ENCODE measurements around the gene SH2D6. TPM values are rescaled to one million over a fixed set of nuclear protein-coding genes. Genes with fewer than 3 reads are reported as not detected.

The SH2D6 gene
- total and polyA plus RNA-seq, 9 of the 15 experiments (the other 6 are each of a cell fraction or from before 2014, with no cell fraction given): 0.07 to 0.76 (median 0.33) TPM; not detected in 2

GRCh38 chr2:85421260-85422071, 3.0 kb downstream of the SH2D6 start (continued):
- no peak for TF ChIP-seq RBM34 (IDR thresholded peaks at IDR 0.05; ENCODE audit: borderline replicate concordance, insufficient read depth, low read length)
- TF ChIP-seq MXD1 (CRISPR knock-in tag; IDR thresholded peaks at IDR 0.05; ENCODE audit: borderline replicate concordance, poor library complexity, severe bottlenecking): no peak
- TF ChIP-seq LCOR (CRISPR knock-in tag; IDR thresholded peaks at IDR 0.05): 0 out of 2 replicates have a peak, but pooled peaks have one; percentile 4
- TF ChIP-seq MTA2 (IDR thresholded peaks at IDR 0.05; ENCODE audit: low read depth): peak; percentile 67
- TF ChIP-seq ZNF79 (CRISPR knock-in tag; IDR thresholded peaks at IDR 0.05; ENCODE audit: low read depth): no peak
- no peak for TF ChIP-seq ZNF407 (IDR thresholded peaks at IDR 0.05; ENCODE audit: low read depth)
- no peak for TF ChIP-seq SPI1 (IDR thresholded peaks at IDR 0.05; ENCODE audit: borderline replicate concordance, low read depth, low read length)
- TF ChIP-seq ZNF584 (CRISPR knock-in tag; IDR thresholded peaks at IDR 0.05; ENCODE audit: low read depth): no peak
- 0 out of 2 replicates have a peak, but pooled peaks have one; percentile 27 for TF ChIP-seq FOXM1 (IDR thresholded peaks at IDR 0.05; ENCODE audit: low read depth)
- no peak for TF ChIP-seq FOXM1 (CRISPR knock-in tag; IDR thresholded peaks at IDR 0.05; ENCODE audit: low read depth)
- TF ChIP-seq WHSC1 (IDR thresholded peaks at IDR 0.05; ENCODE audit: low read length): no peak
- no peak for TF ChIP-seq DLX4 (CRISPR knock-in tag; IDR thresholded peaks at IDR 0.05)
- peak; percentile 39; the same call in 1 of the 2 replicates for TF ChIP-seq CXXC5 (CRISPR knock-in tag; IDR thresholded peaks at IDR 0.05)
- no peak for TF ChIP-seq ZNF280A (IDR thresholded peaks at IDR 0.05; ENCODE audit: low read depth, partially characterized antibody)
- TF ChIP-seq ZNF830 (CRISPR knock-in tag; IDR thresholded peaks at IDR 0.05): no peak
- peak; percentile 82 for TF ChIP-seq ZNF175 (CRISPR knock-in tag; IDR thresholded peaks at IDR 0.05; ENCODE audit: low read depth)
- TF ChIP-seq ZNF695 (CRISPR knock-in tag; IDR thresholded peaks at IDR 0.05): no peak

Data from K562 (cell line).